COLO829 (cell line): ENCODE data around the gene SWAP70.
"Not testable (repeated sequence)": the region's sequence is repeated elsewhere in the genome, so short reads cannot be mapped to it uniquely, and the experiment has no call there.

ENCODE experiments used
- DNase-seq: peaks from one replicate; pipeline ENCODE4 v3.0.0; 2012; ENCODE audit warnings: low spot score

Gene SWAP70

GRCh38 chr11:9692691-9693090 lies 28.8 kb downstream of the SWAP70 start:
- DNase-seq = peak; percentile 53

- no peak for DNase-seq
Measured at GRCh38 chr11:9693801-9694553, 30.1 kb downstream of the SWAP70 start.

- not testable (repeated sequence) for DNase-seq
Measured at GRCh38 chr11:9695228-9695627, 31.4 kb downstream of the SWAP70 start.

GRCh38 chr11:9697766-9698165 lies 33.9 kb downstream of the SWAP70 start:
- no peak for DNase-seq

GRCh38 chr11:9700105-9700801 lies 36.4 kb downstream of the SWAP70 start:
- no peak for DNase-seq

GRCh38 chr11:9701799-9702198 lies 37.9 kb downstream of the SWAP70 start:
- DNase-seq = peak; percentile 42

- DNase-seq = no peak
Measured at GRCh38 chr11:9703280-9703679, 39.4 kb downstream of the SWAP70 start.

GRCh38 chr11:9704037-9704436 lies 40.2 kb downstream of the SWAP70 start:
- DNase-seq = no peak

- DNase-seq = no peak
Measured at GRCh38 chr11:9704620-9705019, 40.7 kb downstream of the SWAP70 start.

- DNase-seq = not testable (repeated sequence)
Measured at GRCh38 chr11:9705361-9705760, 41.5 kb downstream of the SWAP70 start.

- no peak for DNase-seq
Measured at GRCh38 chr11:9708544-9708943, 44.7 kb downstream of the SWAP70 start.

GRCh38 chr11:9710223-9710622 lies 46.3 kb downstream of the SWAP70 start:
- DNase-seq = no peak

- DNase-seq = no peak
Measured at GRCh38 chr11:9710852-9711251, 47.0 kb downstream of the SWAP70 start.

GRCh38 chr11:9711454-9712307 lies 47.8 kb downstream of the SWAP70 start:
- no peak for DNase-seq

- no peak for DNase-seq
Measured at GRCh38 chr11:9714272-9714940, 50.5 kb downstream of the SWAP70 start.

GRCh38 chr11:9716275-9717039 lies 52.6 kb downstream of the SWAP70 start:
- no peak for DNase-seq

GRCh38 chr11:9717040-9717357 lies 53.1 kb downstream of the SWAP70 start:
- no peak for DNase-seq

GRCh38 chr11:9717719-9718118 lies 53.8 kb downstream of the SWAP70 start:
- DNase-seq = no peak

- DNase-seq = no peak
Measured at GRCh38 chr11:9718147-9718546, 54.3 kb downstream of the SWAP70 start.

- peak; percentile 68 for DNase-seq
Measured at GRCh38 chr11:9719566-9720289, 55.9 kb downstream of the SWAP70 start.

GRCh38 chr11:9720290-9720630 lies 56.4 kb downstream of the SWAP70 start:
- DNase-seq = peak; percentile 21
